H1 (cell line): Measurements from ENCODE around the gene PRMT3. TPM values are rescaled to one million over a fixed set of nuclear protein-coding genes. Genes with fewer than 3 reads are reported as not detected.

Experiments used
- CTCF ChIA-PET: fragments of 300-600 bp; sonication (Branson Sonifier 250); formaldehyde crosslinking; loops from one replicate; lab custom pipeline; 2021; ENCODE audit not compliant: partially characterized antibody; lab: Charles Lee
- POLR2A ChIA-PET: fragments of 300-600 bp; sonication (Branson Sonifier 250); formaldehyde crosslinking; loops from one replicate; lab custom pipeline; 2021; ENCODE audit warnings: inconsistent platforms; ENCODE audit not compliant: partially characterized antibody; lab: Charles Lee
- DNase-seq, 2 experiments: peaks; one replicate each; pipeline versions ENCODE4 v3.0.0 to v3.0.0-alpha.2; 2010 to 2022; ENCODE audit warnings: low spot score in 2 of 2, low read depth in 1 of 2, mixed read lengths in 1 of 2
- FAIRE-seq: peaks from 2 replicates; lab custom pipeline; 2011; peaks lifted over from hg19 to GRCh38; lab: Jason Lieb, UNC
- H2AFZ ChIP-seq: 2 replicates; pipeline ENCODE4 v1.8.1; 2012; ENCODE audit warnings: low read length, inconsistent platforms
- H2AK5ac ChIP-seq: 2 replicates; pipeline ENCODE4 v1.6.1; 2013; ENCODE audit warnings: low read depth, low read length
- H2BK120ac ChIP-seq: replicated peaks from 2 replicates; pipeline ENCODE3; 2013; ENCODE audit warnings: low read depth, low read length, inconsistent platforms
- H2BK12ac ChIP-seq: 2 replicates; pipeline ENCODE4 v1.6.1; 2013; ENCODE audit warnings: low read depth, low read length
- H2BK15ac ChIP-seq: 2 replicates; pipeline ENCODE4 v1.6.1; 2013; ENCODE audit warnings: low read length
- H2BK20ac ChIP-seq: 2 replicates; pipeline ENCODE4 v1.6.1; 2013; ENCODE audit warnings: low read length
- H2BK5ac ChIP-seq: 2 replicates; pipeline ENCODE4 v1.6.1; 2013; ENCODE audit warnings: low read depth, low read length
- H3K14ac ChIP-seq: 2 replicates; pipeline ENCODE4 v1.6.1; 2013; ENCODE audit warnings: inconsistent platforms; ENCODE audit not compliant: insufficient read length
- H3K18ac ChIP-seq: 2 replicates; pipeline ENCODE4 v1.6.1; 2013; ENCODE audit warnings: low read length; ENCODE audit errors: extremely low read depth
- H3K23ac ChIP-seq: 2 replicates; pipeline ENCODE4 v1.6.1; 2013; ENCODE audit warnings: inconsistent platforms; ENCODE audit not compliant: insufficient read length
- H3K23me2 ChIP-seq: 2 replicates; pipeline ENCODE4 v1.6.1; 2013; ENCODE audit warnings: low read depth, low read length
- H3K27ac ChIP-seq: 2 replicates; pipeline ENCODE4 v1.6.1; 2011; ENCODE audit warnings: low read depth, low read length, inconsistent platforms
- H3K27me3 ChIP-seq, 4 experiments: replicated peaks in 1 of 4; 1 replicate in 1 of 4; 2 replicates in 3 of 4; pipeline versions ENCODE4 v1.6.1 to v1.8.1; 2011 to 2013; ENCODE audit warnings: low read length in 3 of 4, mild to moderate bottlenecking in 3 of 4, inconsistent platforms in 2 of 4, mixed read lengths in 2 of 4, moderate library complexity in 1 of 4; ENCODE audit not compliant: control insufficient read depth in 3 of 4, insufficient read depth in 3 of 4; ENCODE audit errors: extremely low read depth in 1 of 4
- H3K36me3 ChIP-seq, 4 experiments: 2 replicates each; pipeline versions ENCODE4 v1.6.1 to v1.8.1; 2011 to 2013; ENCODE audit warnings: mild to moderate bottlenecking in 4 of 4, low read length in 3 of 4, moderate library complexity in 2 of 4, control low read depth in 1 of 4, inconsistent platforms in 1 of 4; ENCODE audit not compliant: insufficient read depth in 4 of 4, control insufficient read depth in 2 of 4
- H3K4ac ChIP-seq: replicated peaks from 2 replicates; pipeline ENCODE3; 2013; ENCODE audit warnings: low read length, low read depth, mixed read lengths, inconsistent platforms; ENCODE audit not compliant: insufficient read length
- H3K4me1 ChIP-seq, 4 experiments: replicated peaks in 1 of 4; 1 replicate in 1 of 4; 2 replicates in 3 of 4; pipeline versions ENCODE4 v1.6.1 to v1.8.1; 2011 to 2013; ENCODE audit warnings: low read length in 3 of 4, inconsistent platforms in 2 of 4, mixed read lengths in 1 of 4; ENCODE audit not compliant: insufficient read depth in 4 of 4, control insufficient read depth in 3 of 4
- H3K4me2 ChIP-seq, 2 experiments: 2 replicates each; pipeline versions ENCODE4 v1.6.1 to v1.8.1; 2011 to 2013; ENCODE audit warnings: low read depth in 2 of 2, low read length in 2 of 2, control low read depth in 1 of 2, inconsistent platforms in 1 of 2, mild to moderate bottlenecking in 1 of 2; ENCODE audit not compliant: insufficient read depth in 1 of 2
- H3K4me3 ChIP-seq, 4 experiments: fragments of 200-600, 300-600 bp in 1 of 4; sonication (generic), shearing (Covaris generic), sonication (Bioruptor Twin) in 1 of 4; 2 replicates each; pipeline versions ENCODE4 v1.5.1 to v1.8.1; 2011 to 2016; ENCODE audit warnings: low read length in 4 of 4, low read depth in 3 of 4, control low read depth in 2 of 4, inconsistent platforms in 2 of 4, mild to moderate bottlenecking in 2 of 4, mixed read lengths in 1 of 4, moderate library complexity in 1 of 4; ENCODE audit not compliant: insufficient read depth in 2 of 4; ENCODE audit errors: extremely low read depth in 1 of 4
- H3K56ac ChIP-seq: replicated peaks from 2 replicates; pipeline ENCODE3; 2013; ENCODE audit warnings: low read depth, mild to moderate bottlenecking, mixed read lengths, low read length, inconsistent platforms; ENCODE audit not compliant: insufficient read length
- H3K79me1 ChIP-seq: 2 replicates; pipeline ENCODE4 v1.6.1; 2013; ENCODE audit warnings: low read depth, low read length, control low read depth
- H3K79me2 ChIP-seq, 2 experiments: 2 replicates each; pipeline versions ENCODE4 v1.6.1 to v1.8.1; 2012 to 2013; ENCODE audit warnings: low read length in 2 of 2, mild to moderate bottlenecking in 2 of 2, inconsistent platforms in 1 of 2; ENCODE audit not compliant: insufficient read depth in 2 of 2, control insufficient read depth in 1 of 2
- H3K9ac ChIP-seq, 4 experiments: replicated peaks in 1 of 4; 1 replicate in 1 of 4; 2 replicates in 3 of 4; pipeline versions ENCODE4 v1.6.1 to v1.8.1; 2011 to 2013; ENCODE audit warnings: low read depth in 3 of 4, low read length in 3 of 4, control low read depth in 2 of 4, mild to moderate bottlenecking in 2 of 4, moderate library complexity in 2 of 4, inconsistent platforms in 1 of 4; ENCODE audit errors: extremely low read depth in 1 of 4
- H3K9me3 ChIP-seq, 2 experiments: 2 replicates each; pipeline versions ENCODE4 v1.6.1 to v1.8.1; 2012 to 2013; ENCODE audit warnings: mild to moderate bottlenecking in 2 of 2, moderate library complexity in 2 of 2, control low read depth in 1 of 2, inconsistent platforms in 1 of 2, low read depth in 1 of 2, low read length in 1 of 2, mixed read lengths in 1 of 2; ENCODE audit not compliant: insufficient read depth in 2 of 2
- H4K20me1 ChIP-seq, 2 experiments: replicated peaks in 1 of 2; 2 replicates each; pipeline versions ENCODE3 to v1.8.1; 2011 to 2013; ENCODE audit warnings: inconsistent platforms in 2 of 2, low read length in 2 of 2, mild to moderate bottlenecking in 1 of 2; ENCODE audit not compliant: insufficient read depth in 2 of 2, control insufficient read depth in 1 of 2
- H4K5ac ChIP-seq: 2 replicates; pipeline ENCODE4 v1.6.1; 2013; ENCODE audit warnings: low read length, low read depth, mixed read lengths, inconsistent platforms; ENCODE audit not compliant: insufficient read length
- H4K8ac ChIP-seq: 2 replicates; pipeline ENCODE4 v1.8.0; 2013; ENCODE audit warnings: mild to moderate bottlenecking, moderate library complexity, low read length, inconsistent platforms; ENCODE audit not compliant: insufficient read depth; ENCODE audit errors: extremely low read depth
- H4K91ac ChIP-seq: replicated peaks from 2 replicates; pipeline ENCODE3; 2013; ENCODE audit warnings: low read length, mixed read lengths, inconsistent platforms; ENCODE audit not compliant: insufficient read length
- BACH1 ChIP-seq: IDR thresholded peaks from 2 replicates; pipeline ENCODE4 v1.6.1; 2012; ENCODE audit warnings: low read length, improper control_type of control experiment
- BCL11A ChIP-seq, 2 experiments: IDR thresholded peaks; one replicate each; pipeline ENCODE4 v1.6.1; 2011; ENCODE audit warnings: low read depth in 2 of 2, low read length in 2 of 2, mild to moderate bottlenecking in 2 of 2
- EGR1 ChIP-seq: IDR thresholded peaks from 2 replicates; pipeline ENCODE4 v1.6.1; 2011; ENCODE audit warnings: low read depth, low read length, borderline replicate concordance
- GABPA ChIP-seq: IDR thresholded peaks from 2 replicates; pipeline ENCODE4 v1.6.1; 2011; ENCODE audit warnings: mild to moderate bottlenecking, low read length, moderate library complexity, borderline replicate concordance; ENCODE audit not compliant: insufficient read depth
- KDM4A ChIP-seq: IDR thresholded peaks from one replicate; pipeline ENCODE4 v1.7.1; 2012; ENCODE audit warnings: low read depth, mild to moderate bottlenecking, moderate library complexity, low read length, inconsistent platforms; ENCODE audit not compliant: severe bottlenecking
- MAFK ChIP-seq: IDR thresholded peaks from 2 replicates; pipeline ENCODE4 v1.6.1; 2012; ENCODE audit warnings: low read depth, mild to moderate bottlenecking, improper control_type of control experiment, low read length
- POLR2AphosphoS5 ChIP-seq: IDR thresholded peaks from 2 replicates; pipeline ENCODE4 v1.6.1; 2011; ENCODE audit warnings: low read depth, low read length
- SUZ12 ChIP-seq: fragments of 200-600 bp; sonication (generic); IDR thresholded peaks from 2 replicates; pipeline ENCODE4 v1.6.1; 2012; ENCODE audit warnings: mild to moderate bottlenecking, inconsistent platforms, low read length, moderate library complexity, mixed read lengths
- YY1 ChIP-seq: IDR thresholded peaks from 2 replicates; pipeline ENCODE4 v1.6.1; 2011; ENCODE audit warnings: low read depth, mild to moderate bottlenecking, low read length
- ZNF274 ChIP-seq: IDR thresholded peaks from 2 replicates; pipeline ENCODE4 v1.7.0; 2012; ENCODE audit warnings: low read length, borderline replicate concordance; ENCODE audit errors: extremely low read depth
- WGBS, 2 experiments: shearing (Covaris generic) in 1 of 2; methylation state at CpG; one replicate each; pipeline versions ENCODE4 v1.1.6 to v1.1.7; 2013 to 2015; ENCODE audit warnings: low lambda C conversion rate in 2 of 2, mixed read lengths in 2 of 2, inconsistent platforms in 1 of 2, low coverage in 1 of 2, missing lambda C conversion rate in 1 of 2; ENCODE audit not compliant: insufficient replicate concordance in 2 of 2, insufficient coverage in 1 of 2, insufficient read length in 1 of 2; ENCODE audit errors: extremely low coverage in 1 of 2, missing lambda C conversion rate in 1 of 2; 5-methylcytosine and 5-hydroxymethylcytosine counted together
- polyA plus RNA-seq, 7 experiments: library from polyadenylated mRNA; depleted of rRNA in 3 of 7; stranded (reverse) in 5 of 7; unstranded in 2 of 7; fragments of >200 nt in 5 of 7; fragments of 200-250 nt in 2 of 7; gene quantifications; 1 replicate in 5 of 7; 2 replicates in 1 of 7; 4 replicates in 1 of 7; pipeline versions ENCODE4 v1.2.1 to v1.2.3, GENCODE V29; 2011 to 2013; ENCODE audit warnings: missing spikeins in 2 of 7, mixed read lengths in 2 of 7
- total RNA-seq: library from RNA; stranded (reverse); fragmentation: NEBNext Ultra II Directional; extraction: Animal tissue kit (Norgen Biotek cat#: 25700); gene quantifications from 2 replicates; pipeline ENCODE4 v1.2.1, GENCODE V29; 2021
- TF ChIP-seq, protein P1 (sequence below): IDR thresholded peaks from 2 replicates; pipeline ENCODE4 v1.6.1; 2012; ENCODE audit warnings: inconsistent platforms
- TF ChIP-seq, protein P2 (sequence below): IDR thresholded peaks from 2 replicates; pipeline ENCODE4 v1.6.1; 2011; ENCODE audit warnings: low read length, improper control_type of control experiment

PRMT3 gene
- total and polyA plus RNA-seq, 2 of the 8 experiments (the other 6 are each of a cell fraction or from before 2014, with no cell fraction given), result 11.2 to 26.5 TPM

DNA sequence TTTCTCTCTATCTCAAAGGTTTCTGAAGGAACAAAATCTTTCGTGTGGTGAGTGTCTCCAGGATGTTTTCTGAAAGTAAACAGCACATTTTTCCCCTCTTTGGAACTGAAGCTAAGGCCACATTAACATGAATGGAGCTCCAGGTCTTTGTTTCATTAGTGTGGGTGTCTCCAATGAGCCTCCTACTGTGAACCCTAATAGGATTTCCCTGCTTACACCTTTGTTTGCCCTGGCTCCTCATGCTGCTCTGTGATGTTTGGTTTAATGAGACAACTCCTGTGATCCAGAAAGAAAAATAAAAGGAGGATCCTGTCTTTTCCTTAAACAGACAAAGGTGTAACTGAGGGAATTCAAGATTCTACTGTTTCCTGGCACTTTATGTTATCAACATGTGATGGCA, 135.0 kb downstream of the PRMT3 start:
- ChIA-PET CTCF (interaction anchor here (0.9 to 1.5 kb wide), 4 partner anchors 10 to 87 kb away, joined by 3 to 5 read pairs (median 4); no protein-coding TSS in a partner anchor), POLR2A (interaction anchor here (0.6 to 1.3 kb wide), 2 partner anchors 10 to 72 kb away, joined by 3 read pairs; no protein-coding TSS in a partner anchor)
- 27% methylated on average over 1 of the region's 1 CpG; no CpG with 5 or more reads in 1 of the 2 experiments for WGBS, 2 experiments
- H3K79me2 ChIP-seq, result no peaks in the 10 kb centered on the region
- no peak overlapping the region for H4K5ac ChIP-seq
- H4K8ac ChIP-seq, result no peak overlapping the region
- peak overlapping the region; percentile 20; the same call in 1 of the 2 replicates for H2BK5ac ChIP-seq
- peaks cover 0 to 4% (median 1%) of the 10 kb centered on the region in 4 experiments; a peak in 1 of 7 replicates for H3K27me3 ChIP-seq
- H3K4me3 ChIP-seq, result peak overlapping the region in 1 of 4 experiments; percentile 8; a peak in 1 of 8 replicates
- DNase-seq (no peak), FAIRE-seq (no peak)
- H3K56ac ChIP-seq, result no peak overlapping the region
- H2BK20ac ChIP-seq, result no peak overlapping the region
- no peak overlapping the region for H3K9ac ChIP-seq
- H2BK15ac ChIP-seq, result 0 out of 2 replicates have a peak overlapping the region, but pooled peaks have one; percentile 36
- H2BK12ac ChIP-seq, result peak overlapping the region; percentile 51; the same call in 1 of the 2 replicates
- no peak overlapping the region for H3K4ac ChIP-seq
- no peak overlapping the region for H4K91ac ChIP-seq
- H2BK120ac ChIP-seq, result no peak overlapping the region
- H3K23ac ChIP-seq, result no peak overlapping the region
- H3K36me3 ChIP-seq, result no peaks in the 10 kb centered on the region
- no peak overlapping the region for H3K18ac ChIP-seq
- H3K9me3 ChIP-seq, result no peaks in the 10 kb centered on the region
- no peaks in the 10 kb centered on the region; the same call in 1 of the 2 replicates for H3K23me2 ChIP-seq
- no peaks in the 10 kb centered on the region for H3K79me1 ChIP-seq
- H4K20me1 ChIP-seq, result no peaks in the 10 kb centered on the region
- H3K4me1 ChIP-seq, result peaks cover 0 to 8% (median 1%) of the 10 kb centered on the region in 4 experiments; a peak in 2 of 7 replicates
- no peak overlapping the region for H3K27ac ChIP-seq
- no peak overlapping the region for H3K14ac ChIP-seq
- H2AFZ ChIP-seq, result no peak overlapping the region
- no peak overlapping the region for H2AK5ac ChIP-seq
- H3K4me2 ChIP-seq, result peak overlapping the region; percentile 4 to 17; a peak in 3 of 4 replicates
- no peak for TF ChIP-seq MAFK
- TF ChIP-seq ZNF274, result no peak
- TF ChIP-seq SUZ12, result no peak
- no peak for TF ChIP-seq YY1
- TF ChIP-seq, protein P1, sequence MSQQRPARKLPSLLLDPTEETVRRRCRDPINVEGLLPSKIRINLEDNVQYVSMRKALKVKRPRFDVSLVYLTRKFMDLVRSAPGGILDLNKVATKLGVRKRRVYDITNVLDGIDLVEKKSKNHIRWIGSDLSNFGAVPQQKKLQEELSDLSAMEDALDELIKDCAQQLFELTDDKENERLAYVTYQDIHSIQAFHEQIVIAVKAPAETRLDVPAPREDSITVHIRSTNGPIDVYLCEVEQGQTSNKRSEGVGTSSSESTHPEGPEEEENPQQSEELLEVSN, result no peak
- peak; percentile 43; the same call in 1 of the 2 replicates for TF ChIP-seq EGR1
- peak; percentile 60 to 84 for TF ChIP-seq BCL11A (IDR thresholded peaks at IDR 0.05; ENCODE audit: low read depth in 2 of 2, low read length in 2 of 2)
- no peak for TF ChIP-seq BACH1
- TF ChIP-seq GABPA, result no peak
- TF ChIP-seq, protein P2, sequence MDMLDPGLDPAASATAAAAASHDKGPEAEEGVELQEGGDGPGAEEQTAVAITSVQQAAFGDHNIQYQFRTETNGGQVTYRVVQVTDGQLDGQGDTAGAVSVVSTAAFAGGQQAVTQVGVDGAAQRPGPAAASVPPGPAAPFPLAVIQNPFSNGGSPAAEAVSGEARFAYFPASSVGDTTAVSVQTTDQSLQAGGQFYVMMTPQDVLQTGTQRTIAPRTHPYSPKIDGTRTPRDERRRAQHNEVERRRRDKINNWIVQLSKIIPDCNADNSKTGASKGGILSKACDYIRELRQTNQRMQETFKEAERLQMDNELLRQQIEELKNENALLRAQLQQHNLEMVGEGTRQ, result no peak
- TF ChIP-seq POLR2AphosphoS5, result no peak
- TF ChIP-seq KDM4A, result no peak
